OCI-LY3 (cell line): ENCODE data around the gene GARNL3.

ENCODE experiments used
- EZH2phosphoT487 ChIP-seq: fragments of 200-600 bp; shearing (Covaris generic); IDR thresholded peaks from 2 replicates; pipeline ENCODE4 v1.6.1; 2018; ENCODE audit warnings: antibody characterized with exemption, mixed run types, low read depth
- TF ChIP-seq, protein P1 (sequence below): fragments of 200-600, 300-600 bp; sonication (generic); IDR thresholded peaks from 2 replicates; pipeline ENCODE4 v1.5.1; 2014; ENCODE audit warnings: antibody characterized with exemption, low read length, low read depth

DNA sequence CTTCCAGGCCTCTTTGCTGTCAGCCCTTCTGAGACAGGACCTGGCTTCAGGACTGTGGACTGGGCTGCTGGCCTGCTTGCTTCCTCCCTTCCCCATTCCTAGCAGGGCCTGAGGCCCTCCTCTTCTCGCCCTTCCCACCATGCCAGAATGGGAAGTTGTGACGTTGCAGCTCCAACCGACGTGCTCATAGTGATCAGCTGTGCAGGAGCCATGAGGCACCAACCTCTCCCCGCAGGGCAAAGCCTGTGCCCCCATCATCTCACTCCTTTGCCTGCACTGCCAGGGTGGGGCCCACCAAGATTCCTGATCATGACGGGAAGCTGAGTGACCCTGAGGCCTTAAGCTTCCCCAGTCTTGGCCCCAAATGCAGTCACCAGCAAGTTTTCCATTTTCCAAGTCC is 45.1 kb upstream of the GARNL3 start:
- TF ChIP-seq, protein P1, sequence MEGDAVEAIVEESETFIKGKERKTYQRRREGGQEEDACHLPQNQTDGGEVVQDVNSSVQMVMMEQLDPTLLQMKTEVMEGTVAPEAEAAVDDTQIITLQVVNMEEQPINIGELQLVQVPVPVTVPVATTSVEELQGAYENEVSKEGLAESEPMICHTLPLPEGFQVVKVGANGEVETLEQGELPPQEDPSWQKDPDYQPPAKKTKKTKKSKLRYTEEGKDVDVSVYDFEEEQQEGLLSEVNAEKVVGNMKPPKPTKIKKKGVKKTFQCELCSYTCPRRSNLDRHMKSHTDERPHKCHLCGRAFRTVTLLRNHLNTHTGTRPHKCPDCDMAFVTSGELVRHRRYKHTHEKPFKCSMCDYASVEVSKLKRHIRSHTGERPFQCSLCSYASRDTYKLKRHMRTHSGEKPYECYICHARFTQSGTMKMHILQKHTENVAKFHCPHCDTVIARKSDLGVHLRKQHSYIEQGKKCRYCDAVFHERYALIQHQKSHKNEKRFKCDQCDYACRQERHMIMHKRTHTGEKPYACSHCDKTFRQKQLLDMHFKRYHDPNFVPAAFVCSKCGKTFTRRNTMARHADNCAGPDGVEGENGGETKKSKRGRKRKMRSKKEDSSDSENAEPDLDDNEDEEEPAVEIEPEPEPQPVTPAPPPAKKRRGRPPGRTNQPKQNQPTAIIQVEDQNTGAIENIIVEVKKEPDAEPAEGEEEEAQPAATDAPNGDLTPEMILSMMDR: no peak
- TF ChIP-seq EZH2phosphoT487: no peak
